ENCODE results near the gene GMDS.

GMDS gene

GRCh38 chr6:1622851-1623768, 622.3 kb downstream of the GMDS start:
- Histone ChIP-seq H3K9ac (ENCODE audit: low read depth, low read length) (no peak overlapping the region), H3K36me3 (ENCODE audit: insufficient read depth, low read length) (no peaks in the 10 kb centered on the region), H3K27ac (ENCODE audit: low read length) (no peak overlapping the region), H3K4me3 (ENCODE audit: low read depth in 1 of 2, low read length in 2 of 2) (no peak overlapping the region), H2AFZ (ENCODE audit: low read depth, low read length) (no peak overlapping the region), H3K79me2 (ENCODE audit: insufficient read depth, low read length) (no peaks in the 10 kb centered on the region), H3K4me1 (ENCODE audit: insufficient read depth, low read length) (no peaks in the 10 kb centered on the region), H3K9me3 (ENCODE audit: insufficient read depth, low read length, severe bottlenecking) (no peaks in the 10 kb centered on the region), H3K27me3 (ENCODE audit: insufficient read depth, low read length, poor library complexity) (no peaks in the 10 kb centered on the region), H3K4me2 (ENCODE audit: insufficient read depth, low read length) (no peak overlapping the region), H4K20me1 (ENCODE audit: insufficient read depth, low read length) (no peaks in the 10 kb centered on the region)
- TF ChIP-seq EZH2 (IDR thresholded peaks at IDR 0.05; ENCODE audit: borderline replicate concordance, low read depth, low read length, severe bottlenecking) (no peak), CTCF (IDR thresholded peaks at IDR 0.05; ENCODE audit: borderline replicate concordance, extremely low read depth, low read length, poor library complexity, severe bottlenecking) (no peak)
- no peak for ATAC-seq (ENCODE audit: insufficient read depth, low read depth)
- no peak for DNase-seq

GRCh38 chr6:1622220-1622850, 623.1 kb downstream of the GMDS start:
- Histone ChIP-seq H2AFZ (ENCODE audit: low read depth, low read length) (no peak overlapping the region), H3K4me2 (ENCODE audit: insufficient read depth, low read length) (no peak overlapping the region), H3K36me3 (ENCODE audit: insufficient read depth, low read length) (no peaks in the 10 kb centered on the region), H4K20me1 (ENCODE audit: insufficient read depth, low read length) (no peaks in the 10 kb centered on the region), H3K27me3 (ENCODE audit: insufficient read depth, low read length, poor library complexity) (no peaks in the 10 kb centered on the region), H3K27ac (ENCODE audit: low read length) (no peak overlapping the region), H3K9ac (ENCODE audit: low read depth, low read length) (no peak overlapping the region), H3K4me1 (ENCODE audit: insufficient read depth, low read length) (no peaks in the 10 kb centered on the region), H3K4me3 (ENCODE audit: low read depth in 1 of 2, low read length in 2 of 2) (no peak overlapping the region), H3K9me3 (ENCODE audit: insufficient read depth, low read length, severe bottlenecking) (no peaks in the 10 kb centered on the region), H3K79me2 (ENCODE audit: insufficient read depth, low read length) (no peaks in the 10 kb centered on the region)
- ATAC-seq (ENCODE audit: insufficient read depth, low read depth) (no peak), DNase-seq (no peak)
- TF ChIP-seq CTCF (IDR thresholded peaks at IDR 0.05; ENCODE audit: borderline replicate concordance, extremely low read depth, low read length, poor library complexity, severe bottlenecking) (no peak), EZH2 (IDR thresholded peaks at IDR 0.05; ENCODE audit: borderline replicate concordance, low read depth, low read length, severe bottlenecking) (no peak)

GRCh38 chr6:1621070-1621701, 624.2 kb downstream of the GMDS start:
- no peak overlapping the region for H3K4me2 ChIP-seq (ENCODE audit: insufficient read depth, low read length)
- H3K79me2 ChIP-seq (ENCODE audit: insufficient read depth, low read length): no peaks in the 10 kb centered on the region
- H3K27me3 ChIP-seq (ENCODE audit: insufficient read depth, low read length, poor library complexity): no peaks in the 10 kb centered on the region
- H3K27ac ChIP-seq (ENCODE audit: low read length): no peak overlapping the region
- H3K9ac ChIP-seq (ENCODE audit: low read depth, low read length): no peak overlapping the region
- H3K4me3 ChIP-seq (ENCODE audit: low read depth in 1 of 2, low read length in 2 of 2): no peak overlapping the region
- H2AFZ ChIP-seq (ENCODE audit: low read depth, low read length): no peak overlapping the region
- H3K9me3 ChIP-seq (ENCODE audit: insufficient read depth, low read length, severe bottlenecking): no peaks in the 10 kb centered on the region
- no peak for ATAC-seq (ENCODE audit: insufficient read depth, low read depth)
- no peaks in the 10 kb centered on the region for H3K4me1 ChIP-seq (ENCODE audit: insufficient read depth, low read length)
- H4K20me1 ChIP-seq (ENCODE audit: insufficient read depth, low read length): no peaks in the 10 kb centered on the region
- DNase-seq: no peak
- no peak for TF ChIP-seq CTCF (IDR thresholded peaks at IDR 0.05; ENCODE audit: borderline replicate concordance, extremely low read depth, low read length, poor library complexity, severe bottlenecking)
- TF ChIP-seq EZH2 (IDR thresholded peaks at IDR 0.05; ENCODE audit: borderline replicate concordance, low read depth, low read length, severe bottlenecking): no peak
- no peaks in the 10 kb centered on the region for H3K36me3 ChIP-seq (ENCODE audit: insufficient read depth, low read length)

All from DND-41 (cell line).